Tibial artery (tissue), 4 donors: Measurements from ENCODE around the gene OLIG3.
A peak's percentile ranks its signal among the peaks of the same experiment; 100 is the strongest.

ENCODE experiments used
- DNase-seq, 2 donors: peaks; one replicate each; pipeline ENCODE4 v3.0.0-alpha.2; 2019
- H3K27ac ChIP-seq, 2 donors: fragments of 200-600 bp; sonication (generic) in 1 of 2; 1 replicate in 1 of 2; 2 replicates in 1 of 2; pipeline ENCODE4 v1.5.1; 2018 to 2019; ENCODE audit warnings: mild to moderate bottlenecking in 1 of 2
- H3K27me3 ChIP-seq, 2 donors: fragments of 200-600 bp; sonication (generic) in 1 of 2; one replicate each; pipeline versions ENCODE4 v1.5.1 to v1.6.0; 2016 to 2019
- H3K36me3 ChIP-seq, 3 donors: fragments of 200-600 bp; sonication (generic) in 2 of 3; one replicate each; pipeline ENCODE4 v1.5.1; 2016 to 2019; ENCODE audit warnings: mild to moderate bottlenecking in 2 of 3
- H3K4me1 ChIP-seq, 4 donors: fragments of 200-600 bp; sonication (generic) in 2 of 4; 1 replicate in 3 of 4; 2 replicates in 1 of 4; pipeline ENCODE4 v1.5.1; 2016 to 2019
- H3K4me3 ChIP-seq, 2 donors: fragments of 200-600 bp; sonication (generic) in 1 of 2; 1 replicate in 1 of 2; 2 replicates in 1 of 2; pipeline ENCODE4 v1.5.1; 2018 to 2019; ENCODE audit warnings: mild to moderate bottlenecking in 2 of 2
- H3K9me3 ChIP-seq, 3 donors: fragments of 200-600 bp; sonication (generic) in 1 of 3; one replicate each; pipeline ENCODE4 v1.5.1; 2016 to 2019
- intact Hi-C: fragments of 100-400 bp; cut with DNase I; formaldehyde crosslinking; loops from one replicate; pipeline ENCODE4 v1.15.0; 2023; ENCODE audit warnings: low total_unique reads
- TF ChIP-seq, protein P1 (sequence below), 2 experiments: fragments of 200-600 bp in 1 of 2; fragments of 450-650 bp in 1 of 2; IDR thresholded peaks; one replicate each; pipeline ENCODE4 v1.5.1; 2017 to 2019; ENCODE audit warnings: antibody characterized with exemption in 2 of 2, mild to moderate bottlenecking in 1 of 2, moderate library complexity in 1 of 2

The OLIG3 gene

DNA sequence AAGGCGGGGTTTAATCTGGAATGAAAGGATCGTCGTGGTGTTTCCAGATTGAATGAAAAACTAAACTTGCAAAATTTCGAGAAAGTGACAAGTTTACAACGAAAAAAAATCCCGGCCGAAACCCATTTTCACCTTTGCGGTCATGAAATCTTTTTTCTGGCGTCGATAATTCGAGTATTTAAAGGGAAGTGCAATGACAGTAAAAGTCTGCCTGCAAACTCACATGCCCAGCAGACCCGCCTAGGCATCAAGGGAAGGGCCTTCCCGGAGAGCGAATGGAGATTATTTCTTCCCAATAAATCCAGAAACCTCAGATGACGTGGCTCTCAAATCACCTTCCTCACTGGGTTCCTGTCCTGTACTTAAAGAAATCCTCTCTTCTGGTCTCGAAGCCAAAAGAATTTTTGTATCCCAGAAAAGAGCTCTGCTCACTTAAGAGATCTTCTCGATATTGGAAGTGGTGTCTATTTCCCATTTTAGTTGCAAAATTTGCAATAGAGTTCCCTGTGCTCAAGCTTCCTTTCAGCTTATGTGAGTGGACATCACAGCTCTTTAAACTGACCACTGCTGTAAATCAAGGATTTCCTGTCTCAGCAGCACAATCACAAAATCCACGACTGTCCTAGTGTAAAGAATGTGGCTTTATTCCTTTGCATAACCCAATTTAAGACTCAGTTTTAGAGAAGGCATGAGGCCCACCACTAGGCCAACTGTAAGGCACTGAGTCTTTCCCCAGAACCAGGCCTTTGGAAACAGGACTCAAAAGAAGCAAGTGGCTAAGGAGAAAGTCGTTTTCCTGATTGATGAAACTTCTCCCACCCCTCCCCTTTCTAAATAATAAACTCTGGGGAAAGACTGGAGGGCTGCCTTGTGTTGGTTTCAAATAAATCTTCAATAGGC, 3.9 kb downstream of the OLIG3 start:
- Histone ChIP-seq H3K36me3 (no peaks in the 10 kb centered on the region), H3K27me3 (peaks cover 0 to 88% of the 10 kb centered on the region in 2 donors), H3K27ac (no peak overlapping the region), H3K4me1 (peaks cover 0 to 38% (median 21%) of the 10 kb centered on the region in 4 donors), H3K4me3 (no peak overlapping the region), H3K9me3 (no peaks in the 10 kb centered on the region)
- intact Hi-C loops: no loop called here
- DNase-seq: no peak
- TF ChIP-seq, protein P1, sequence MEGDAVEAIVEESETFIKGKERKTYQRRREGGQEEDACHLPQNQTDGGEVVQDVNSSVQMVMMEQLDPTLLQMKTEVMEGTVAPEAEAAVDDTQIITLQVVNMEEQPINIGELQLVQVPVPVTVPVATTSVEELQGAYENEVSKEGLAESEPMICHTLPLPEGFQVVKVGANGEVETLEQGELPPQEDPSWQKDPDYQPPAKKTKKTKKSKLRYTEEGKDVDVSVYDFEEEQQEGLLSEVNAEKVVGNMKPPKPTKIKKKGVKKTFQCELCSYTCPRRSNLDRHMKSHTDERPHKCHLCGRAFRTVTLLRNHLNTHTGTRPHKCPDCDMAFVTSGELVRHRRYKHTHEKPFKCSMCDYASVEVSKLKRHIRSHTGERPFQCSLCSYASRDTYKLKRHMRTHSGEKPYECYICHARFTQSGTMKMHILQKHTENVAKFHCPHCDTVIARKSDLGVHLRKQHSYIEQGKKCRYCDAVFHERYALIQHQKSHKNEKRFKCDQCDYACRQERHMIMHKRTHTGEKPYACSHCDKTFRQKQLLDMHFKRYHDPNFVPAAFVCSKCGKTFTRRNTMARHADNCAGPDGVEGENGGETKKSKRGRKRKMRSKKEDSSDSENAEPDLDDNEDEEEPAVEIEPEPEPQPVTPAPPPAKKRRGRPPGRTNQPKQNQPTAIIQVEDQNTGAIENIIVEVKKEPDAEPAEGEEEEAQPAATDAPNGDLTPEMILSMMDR (IDR thresholded peaks at IDR 0.05): no peak

DNA sequence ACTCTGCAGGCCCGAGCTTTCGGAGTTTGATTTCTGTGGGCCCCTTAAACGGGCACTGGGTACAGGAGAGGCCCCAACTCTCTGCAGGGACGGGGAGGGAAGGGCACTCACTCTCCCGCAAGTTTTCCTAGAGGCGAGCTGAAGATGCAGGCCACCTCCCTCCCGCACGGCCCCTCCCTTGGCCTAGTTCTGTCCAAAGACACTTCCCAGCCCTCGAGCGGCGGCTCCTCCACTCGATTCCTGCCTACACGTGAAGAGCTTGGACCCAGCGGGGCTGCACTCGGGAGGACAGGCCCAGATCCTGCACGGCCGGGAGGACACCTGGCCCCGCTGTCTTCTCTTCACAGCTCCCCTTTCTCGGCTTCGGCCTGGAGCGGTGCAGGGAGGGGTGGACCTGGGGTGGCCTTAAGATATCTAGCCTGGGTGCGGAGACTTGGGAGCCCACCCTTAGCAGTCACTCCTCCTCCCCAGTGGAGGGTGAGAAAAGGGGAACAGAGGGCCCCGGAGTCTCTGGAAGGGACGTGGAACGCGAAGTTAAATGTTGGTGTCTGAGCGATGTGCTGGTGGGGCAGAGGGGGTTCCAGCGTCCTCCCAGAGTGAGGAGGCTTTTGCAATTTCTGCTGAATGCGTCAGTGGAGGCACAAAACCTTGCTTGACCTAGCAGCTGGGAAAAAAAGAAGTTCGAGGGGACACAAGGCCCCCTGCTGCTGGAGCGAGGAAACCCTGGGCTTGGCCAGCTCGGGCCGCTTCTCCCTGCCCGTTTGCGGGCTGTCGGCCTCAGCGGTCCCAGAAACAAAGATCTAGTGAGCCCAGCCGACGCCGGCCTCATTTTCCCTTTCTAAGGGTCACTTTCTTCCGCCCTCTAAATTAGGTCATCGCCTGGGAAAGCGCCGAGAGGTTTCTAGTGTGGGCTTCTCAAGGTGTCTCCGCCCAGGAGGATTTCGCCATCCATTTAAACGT, 4.9 kb downstream of the OLIG3 start:
- DNase-seq: no peak
- Histone ChIP-seq H3K27ac (no peak overlapping the region), H3K4me1 (peaks cover 0 to 31% (median 16%) of the 10 kb centered on the region in 4 donors), H3K4me3 (no peak overlapping the region), H3K36me3 (no peaks in the 10 kb centered on the region), H3K9me3 (no peaks in the 10 kb centered on the region), H3K27me3 (peaks cover 0 to 86% of the 10 kb centered on the region in 2 donors)
- TF ChIP-seq, protein P1 (IDR thresholded peaks at IDR 0.05): no peak
- intact Hi-C loops: no loop called here

- H3K27ac ChIP-seq: no peak overlapping the region
- peaks cover 0 to 22% (median 12%) of the 10 kb centered on the region in 4 donors for H3K4me1 ChIP-seq
- no peak for DNase-seq
- peak overlapping the region in 1 of 2 donors; percentile 12 for H3K4me3 ChIP-seq
- TF ChIP-seq, protein P1 (IDR thresholded peaks at IDR 0.05): no peak
- peaks cover 0 to 83% of the 10 kb centered on the region in 2 donors for H3K27me3 ChIP-seq
- no peaks in the 10 kb centered on the region for H3K9me3 ChIP-seq
- intact Hi-C loops: no loop called here
- H3K36me3 ChIP-seq: no peaks in the 10 kb centered on the region
Observed at GRCh38 chr6:137488150-137489045, 5.8 kb downstream of the OLIG3 start.

DNA sequence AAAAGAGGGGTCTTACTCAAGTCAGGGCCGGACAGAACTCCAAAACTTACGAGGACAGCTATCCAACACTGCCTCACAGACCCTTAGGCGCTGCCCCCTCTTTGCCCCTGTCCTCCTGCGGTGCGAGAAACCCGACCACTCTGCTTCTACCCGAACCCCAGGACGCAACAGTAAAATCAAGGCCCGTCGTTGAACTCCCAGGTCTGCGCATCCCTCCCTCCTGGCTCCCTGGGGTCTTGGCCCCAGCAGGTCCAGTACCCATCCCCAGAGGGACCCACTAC, 6.4 kb downstream of the OLIG3 start:
- no peaks in the 10 kb centered on the region for H3K9me3 ChIP-seq
- no peak overlapping the region for H3K4me3 ChIP-seq
- H3K27ac ChIP-seq: no peak overlapping the region
- intact Hi-C loops: no loop called here
- DNase-seq: no peak
- H3K36me3 ChIP-seq: no peaks in the 10 kb centered on the region
- H3K27me3 ChIP-seq: peaks cover 0 to 82% of the 10 kb centered on the region in 2 donors
- TF ChIP-seq, protein P1 (IDR thresholded peaks at IDR 0.05): no peak
- peaks cover 0 to 17% (median 7%) of the 10 kb centered on the region in 4 donors for H3K4me1 ChIP-seq
